ENCODE data around the gene RGS11.

The RGS11 gene

GRCh38 chr16:287981-288920 lies 12.5 kb upstream of the RGS11 start:
- ATAC-seq (ENCODE audit: low read depth) (no peak), DNase-seq (ENCODE audit: low spot score in 2 of 2) (no peak)
- H3K27me3 Mint-ChIP-seq = no peaks in the 10 kb centered on the region
- H3K4me1 Mint-ChIP-seq = no peaks in the 10 kb centered on the region
- no peak overlapping the region for H3K4me3 Mint-ChIP-seq
- no peaks in the 10 kb centered on the region for H3K9me3 Mint-ChIP-seq
- H3K36me3 Mint-ChIP-seq = peaks cover 18% of the 10 kb centered on the region
- H3K27ac Mint-ChIP-seq = no peak overlapping the region

GRCh38 chr16:287298-287811 lies 11.6 kb upstream of the RGS11 start:
- ATAC-seq (ENCODE audit: low read depth) = no peak
- no peaks in the 10 kb centered on the region for H3K27me3 Mint-ChIP-seq
- no peak overlapping the region for H3K27ac Mint-ChIP-seq
- no peak for DNase-seq (ENCODE audit: low spot score in 2 of 2)
- H3K4me3 Mint-ChIP-seq = no peak overlapping the region
- H3K36me3 Mint-ChIP-seq = peaks cover 14% of the 10 kb centered on the region
- no peaks in the 10 kb centered on the region for H3K9me3 Mint-ChIP-seq
- H3K4me1 Mint-ChIP-seq = no peaks in the 10 kb centered on the region

GRCh38 chr16:286491-287297 lies 10.9 kb upstream of the RGS11 start:
- Mint-ChIP-seq H3K27ac (no peak overlapping the region), H3K9me3 (no peaks in the 10 kb centered on the region), H3K4me3 (no peak overlapping the region), H3K4me1 (no peaks in the 10 kb centered on the region), H3K27me3 (peaks cover 2% of the 10 kb centered on the region), H3K36me3 (peaks cover 14% of the 10 kb centered on the region)
- no peak for ATAC-seq (ENCODE audit: low read depth)
- no peak for DNase-seq (ENCODE audit: low spot score in 2 of 2)

GRCh38 chr16:285146-286055 lies 9.7 kb upstream of the RGS11 start:
- DNase-seq (ENCODE audit: low spot score in 2 of 2) (no peak), ATAC-seq (ENCODE audit: low read depth) (no peak)
- Mint-ChIP-seq H3K36me3 (peaks cover 9% of the 10 kb centered on the region), H3K27ac (no peak overlapping the region), H3K27me3 (peaks cover 4% of the 10 kb centered on the region), H3K9me3 (no peaks in the 10 kb centered on the region), H3K4me1 (no peaks in the 10 kb centered on the region), H3K4me3 (no peak overlapping the region)

- ATAC-seq (ENCODE audit: low read depth) (no peak), DNase-seq (ENCODE audit: low spot score in 2 of 2) (no peak)
- Mint-ChIP-seq H3K36me3 (peaks cover 9% of the 10 kb centered on the region), H3K4me3 (no peak overlapping the region), H3K4me1 (no peaks in the 10 kb centered on the region), H3K27me3 (peaks cover 4% of the 10 kb centered on the region), H3K9me3 (no peaks in the 10 kb centered on the region), H3K27ac (no peak overlapping the region)
These were observed 8.7 kb upstream of the RGS11 start for GRCh38 chr16:284204-285120.

- H3K4me1 Mint-ChIP-seq = peaks cover 3% of the 10 kb centered on the region
- ATAC-seq (ENCODE audit: low read depth) (no peak), DNase-seq (ENCODE audit: low spot score in 2 of 2) (no peak)
- H3K36me3 Mint-ChIP-seq = peaks cover 9% of the 10 kb centered on the region
- H3K27me3 Mint-ChIP-seq = peaks cover 8% of the 10 kb centered on the region
- H3K27ac Mint-ChIP-seq = no peak within 1 kb of the TSS
- H3K4me3 Mint-ChIP-seq = no peak within 1 kb of the TSS
- no peaks in the 10 kb centered on the region for H3K9me3 Mint-ChIP-seq
These were observed 7.5 kb upstream of the RGS11 start, which contains the start of gene PDIA2 for GRCh38 chr16:283033-283805. Gene PDIA2, plus strand, starts transcription at chr16:283164. Its CDS starts 6 bp downstream, at chr16:283170.

GRCh38 chr16:282491-282890 lies 6.7 kb upstream of the RGS11 start:
- peaks cover 4% of the 10 kb centered on the region for H3K36me3 Mint-ChIP-seq

GRCh38 chr16:281660-282255 lies 6.0 kb upstream of the RGS11 start:
- no peaks in the 10 kb centered on the region for H3K36me3 Mint-ChIP-seq
- no peak overlapping the region for H3K4me3 Mint-ChIP-seq
- ATAC-seq (ENCODE audit: low read depth) (no peak), DNase-seq (ENCODE audit: low spot score in 2 of 2) (no peak)
- no peaks in the 10 kb centered on the region for H3K9me3 Mint-ChIP-seq
- no peak overlapping the region for H3K27ac Mint-ChIP-seq
- H3K4me1 Mint-ChIP-seq = peaks cover 3% of the 10 kb centered on the region
- peaks cover 12% of the 10 kb centered on the region for H3K27me3 Mint-ChIP-seq

More at GRCh38 chr16:282491-282890, 6.7 kb upstream of the RGS11 start:
- peaks cover 3% of the 10 kb centered on the region for H3K4me1 Mint-ChIP-seq
- DNase-seq (ENCODE audit: low spot score in 2 of 2) (no peak), ATAC-seq (ENCODE audit: low read depth) (no peak)
- H3K4me3 Mint-ChIP-seq = no peak overlapping the region
- H3K27me3 Mint-ChIP-seq = peaks cover 8% of the 10 kb centered on the region
- H3K27ac Mint-ChIP-seq = no peak overlapping the region
- H3K9me3 Mint-ChIP-seq = no peaks in the 10 kb centered on the region

- ATAC-seq (ENCODE audit: low read depth) (no peak), DNase-seq (ENCODE audit: low spot score in 2 of 2) (no peak)
- Mint-ChIP-seq H3K36me3 (no peaks in the 10 kb centered on the region), H3K4me3 (no peak overlapping the region), H3K9me3 (no peaks in the 10 kb centered on the region), H3K27ac (no peak overlapping the region), H3K27me3 (peaks cover 16% of the 10 kb centered on the region), H3K4me1 (peaks cover 5% of the 10 kb centered on the region)
These were observed 5.4 kb upstream of the RGS11 start for GRCh38 chr16:280991-281659.

- H3K27me3 Mint-ChIP-seq = peaks cover 16% of the 10 kb centered on the region
- H3K4me3 Mint-ChIP-seq = no peak within 1 kb of the TSS
- ATAC-seq (ENCODE audit: low read depth) (peak; percentile 26), DNase-seq (ENCODE audit: low spot score in 2 of 2) (no peak)
- no peaks in the 10 kb centered on the region for H3K36me3 Mint-ChIP-seq
- peaks cover 5% of the 10 kb centered on the region for H3K4me1 Mint-ChIP-seq
- no peaks in the 10 kb centered on the region for H3K9me3 Mint-ChIP-seq
- H3K27ac Mint-ChIP-seq = no peak within 1 kb of the TSS
These were observed 4.8 kb upstream of the RGS11 start, which contains the start of gene ARHGDIG for GRCh38 chr16:280552-280951. Gene ARHGDIG, plus strand, starts transcription at chr16:280591. Its CDS starts 90 bp downstream, at chr16:280681.

GRCh38 chr16:280005-280460 lies 4.3 kb upstream of the RGS11 start:
- no peak overlapping the region for H3K27ac Mint-ChIP-seq
- peaks cover 5% of the 10 kb centered on the region for H3K4me1 Mint-ChIP-seq
- ATAC-seq (ENCODE audit: low read depth) = no peak
- H3K36me3 Mint-ChIP-seq = no peaks in the 10 kb centered on the region
- H3K27me3 Mint-ChIP-seq = peaks cover 19% of the 10 kb centered on the region
- H3K4me3 Mint-ChIP-seq = no peak overlapping the region
- no peak for DNase-seq (ENCODE audit: low spot score in 2 of 2)
- H3K9me3 Mint-ChIP-seq = no peaks in the 10 kb centered on the region
